Fibroblast of the aortic adventitia (primary cell): ENCODE data around the gene SEZ6L2. TPM values are rescaled to one million over a fixed set of nuclear protein-coding genes. Genes with fewer than 3 reads are reported as not detected.

Source experiments
- DNase-seq: peaks from one replicate; pipeline ENCODE4 v3.0.0-alpha.2; 2010; ENCODE audit warnings: low read depth
- H3K4me3 ChIP-seq: 2 replicates; pipeline ENCODE4 v1.5.1; 2011; ENCODE audit warnings: low read depth, mild to moderate bottlenecking, control low read depth, low read length, moderate library complexity
- total RNA-seq: library from RNA; depleted of rRNA; stranded (reverse); fragments of >200 nt; gene quantifications from 2 replicates; pipeline ENCODE4 v1.2.3, GENCODE V29; 2012; ENCODE audit warnings: low replicate concordance
- TF ChIP-seq, protein P1 (sequence below): IDR thresholded peaks from 2 replicates; pipeline ENCODE4 v1.5.1; 2011; ENCODE audit warnings: mild to moderate bottlenecking, low read length, control low read depth, inconsistent platforms; ENCODE audit not compliant: insufficient read depth

The SEZ6L2 gene
- total RNA-seq, 1 donor: 1.4 TPM

DNA sequence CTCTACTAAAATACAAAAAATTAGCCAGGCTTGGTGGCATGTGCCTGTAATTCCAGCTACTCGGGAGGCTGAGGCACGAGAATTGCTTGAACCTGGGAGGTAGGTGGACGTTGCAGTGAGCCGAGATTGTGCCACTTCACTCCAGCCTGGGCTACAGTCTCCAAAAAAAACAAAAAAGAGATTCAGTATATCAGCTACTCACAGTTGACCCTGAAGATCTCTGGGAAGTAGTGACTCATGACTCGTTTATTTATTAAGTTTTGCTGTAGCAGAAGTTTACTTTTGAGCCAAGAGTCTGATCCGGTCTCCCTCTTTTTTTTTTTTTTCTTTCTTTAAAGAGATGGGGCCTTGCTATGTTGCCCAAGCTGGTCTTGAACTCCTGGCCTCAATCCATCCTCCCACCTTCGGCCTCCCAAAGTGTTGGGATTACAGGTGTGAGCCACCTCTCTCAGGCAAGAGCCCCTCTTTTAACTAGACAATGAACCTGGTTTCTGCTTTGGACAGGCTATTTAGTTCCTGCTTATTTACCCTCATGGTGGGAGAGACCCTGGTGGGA lies 74.7 kb downstream of the SEZ6L2 start:
- peak overlapping the region; percentile 56 for H3K4me3 ChIP-seq
- TF ChIP-seq, protein P1, sequence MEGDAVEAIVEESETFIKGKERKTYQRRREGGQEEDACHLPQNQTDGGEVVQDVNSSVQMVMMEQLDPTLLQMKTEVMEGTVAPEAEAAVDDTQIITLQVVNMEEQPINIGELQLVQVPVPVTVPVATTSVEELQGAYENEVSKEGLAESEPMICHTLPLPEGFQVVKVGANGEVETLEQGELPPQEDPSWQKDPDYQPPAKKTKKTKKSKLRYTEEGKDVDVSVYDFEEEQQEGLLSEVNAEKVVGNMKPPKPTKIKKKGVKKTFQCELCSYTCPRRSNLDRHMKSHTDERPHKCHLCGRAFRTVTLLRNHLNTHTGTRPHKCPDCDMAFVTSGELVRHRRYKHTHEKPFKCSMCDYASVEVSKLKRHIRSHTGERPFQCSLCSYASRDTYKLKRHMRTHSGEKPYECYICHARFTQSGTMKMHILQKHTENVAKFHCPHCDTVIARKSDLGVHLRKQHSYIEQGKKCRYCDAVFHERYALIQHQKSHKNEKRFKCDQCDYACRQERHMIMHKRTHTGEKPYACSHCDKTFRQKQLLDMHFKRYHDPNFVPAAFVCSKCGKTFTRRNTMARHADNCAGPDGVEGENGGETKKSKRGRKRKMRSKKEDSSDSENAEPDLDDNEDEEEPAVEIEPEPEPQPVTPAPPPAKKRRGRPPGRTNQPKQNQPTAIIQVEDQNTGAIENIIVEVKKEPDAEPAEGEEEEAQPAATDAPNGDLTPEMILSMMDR: no peak
- DNase-seq: peak; percentile 90

DNA sequence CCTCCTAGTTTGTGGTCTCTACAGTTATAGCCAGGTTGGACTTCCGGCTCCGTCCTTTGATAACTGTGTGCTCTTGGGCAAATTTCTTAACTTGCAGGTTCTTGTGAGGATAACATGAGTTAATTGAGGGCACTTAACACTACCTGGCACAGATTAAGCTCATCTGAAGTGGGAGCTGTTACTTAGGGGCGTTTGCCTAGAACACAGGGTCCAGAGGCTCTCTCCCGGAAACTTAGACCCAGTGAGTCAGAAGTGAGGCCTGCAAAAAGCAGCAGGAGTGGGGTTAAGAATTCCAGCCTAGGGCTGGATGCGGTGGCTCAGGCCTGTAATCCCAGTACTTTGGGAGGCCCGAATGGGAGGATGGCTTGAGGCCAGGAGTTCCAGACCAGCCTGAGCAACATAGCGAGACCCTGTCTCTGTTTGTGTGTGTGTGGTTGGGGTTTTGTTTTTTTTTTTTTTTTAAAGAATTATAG lies 77.7 kb downstream of the SEZ6L2 start:
- TF ChIP-seq, protein P1: no peak
- peak overlapping the region; percentile 81 for H3K4me3 ChIP-seq
- DNase-seq: peak; percentile 84

Other genes starting within 250 kb of the SEZ6L2 start
- not detected in 2 replicates for gene SPN, start 236.3 kb downstream of the SEZ6L2 start, total RNA-seq
- gene QPRT, start 220.4 kb downstream of the SEZ6L2 start, total RNA-seq: 7.4 and 86.1 TPM in 2 replicates
- not detected in 2 replicates for gene C16orf54, start 153.6 kb downstream of the SEZ6L2 start, total RNA-seq
- gene ZG16, start 121.3 kb downstream of the SEZ6L2 start, total RNA-seq: not detected in 2 replicates
- gene KIF22, start 108.8 kb downstream of the SEZ6L2 start, total RNA-seq: 7.2 and 52.4 TPM in 2 replicates
- gene MAZ, start 93.0 kb downstream of the SEZ6L2 start, total RNA-seq: 74.0 and 159 TPM in 2 replicates
- 7.7 and 32.0 TPM in 2 replicates for gene PRRT2, start 87.4 kb downstream of the SEZ6L2 start, total RNA-seq
- 23.4 and 61.2 TPM in 2 replicates for gene PAGR1, start 83.4 kb downstream of the SEZ6L2 start, total RNA-seq
- gene MVP, start 79.1 kb downstream of the SEZ6L2 start, total RNA-seq: 202 and 275 TPM in 2 replicates
- 66.2 and 79.2 TPM in 2 replicates for gene CDIPT, start 36.3 kb downstream of the SEZ6L2 start, total RNA-seq
- gene ASPHD1, start 938 bp upstream of the SEZ6L2 start, total RNA-seq: 0.98 and 1.5 TPM in 2 replicates
- gene KCTD13, start 26.7 kb upstream of the SEZ6L2 start, total RNA-seq: 12.5 and 41.9 TPM in 2 replicates
- gene TMEM219, start 62.5 kb upstream of the SEZ6L2 start, total RNA-seq: 57.3 and 68.0 TPM in 2 replicates
- 44.6 and 57.2 TPM in 2 replicates for gene TAOK2, start 74.3 kb upstream of the SEZ6L2 start, total RNA-seq
- gene HIRIP3, start 96.1 kb upstream of the SEZ6L2 start, total RNA-seq: 13.6 and 14.4 TPM in 2 replicates
- gene INO80E, start 96.7 kb upstream of the SEZ6L2 start, total RNA-seq: 6.5 and 36.5 TPM in 2 replicates
- not detected in 2 replicates for gene DOC2A, start 111.5 kb upstream of the SEZ6L2 start, total RNA-seq
- not detected in 2 replicates for gene C16orf92, start 123.6 kb upstream of the SEZ6L2 start, total RNA-seq
- gene TLCD3B, start 131.7 kb upstream of the SEZ6L2 start, total RNA-seq: 0.18 TPM in 1 of 2 replicates, not detected in the other
- gene ALDOA, start 166.2 kb upstream of the SEZ6L2 start, total RNA-seq: 522 and 792 TPM in 2 replicates
- 70.8 and 154 TPM in 2 replicates for gene PPP4C, start 176.4 kb upstream of the SEZ6L2 start, total RNA-seq
- gene TBX6, start 192.4 kb upstream of the SEZ6L2 start, total RNA-seq: 0.09 and 0.16 TPM in 2 replicates
- gene YPEL3, start 196.7 kb upstream of the SEZ6L2 start, total RNA-seq: 15.8 and 19.8 TPM in 2 replicates
- gene GDPD3, start 214.0 kb upstream of the SEZ6L2 start, total RNA-seq: 1.5 TPM in 2 replicates
- gene MAPK3, start 223.7 kb upstream of the SEZ6L2 start, total RNA-seq: 23.4 and 90.5 TPM in 2 replicates